ENCODE results near the gene BPI.

Gene BPI

GRCh38 chr20:38306379-38306778 is 2.4 kb downstream of the BPI start:
- H3K27ac ChIP-seq, result no peak overlapping the region
- no peak for TF ChIP-seq CTCF (IDR thresholded peaks at IDR 0.05; ENCODE audit: low read depth, low read length, missing control alignments)
- in situ Hi-C loops (cut with HindIII; ENCODE audit: low pct_ligation_motif_present, low sequenced_read_pairs), result no loop called here
- H3K4me3 ChIP-seq (ENCODE audit: low read depth, low read length), result no peak overlapping the region
- DNase-seq, result no peak
- H3K27me3 ChIP-seq (replicated peaks), result no peaks in the 10 kb centered on the region
- no peaks in the 10 kb centered on the region for H3K36me3 ChIP-seq (replicated peaks)

GRCh38 chr20:38307371-38308046 is 3.6 kb downstream of the BPI start:
- H3K27ac ChIP-seq, result peak overlapping the region; percentile 52
- H3K27me3 ChIP-seq (replicated peaks), result no peaks in the 10 kb centered on the region
- peak; percentile 67 for DNase-seq
- peak; percentile 10 for TF ChIP-seq CTCF (IDR thresholded peaks at IDR 0.05; ENCODE audit: low read depth, low read length, missing control alignments)
- in situ Hi-C loops (cut with HindIII; ENCODE audit: low pct_ligation_motif_present, low sequenced_read_pairs), result no loop called here
- no peaks in the 10 kb centered on the region for H3K36me3 ChIP-seq (replicated peaks)
- no peak overlapping the region for H3K4me3 ChIP-seq (ENCODE audit: low read depth, low read length)

GRCh38 chr20:38308047-38308438 is 4.1 kb downstream of the BPI start:
- DNase-seq, result no peak
- no peak overlapping the region for H3K4me3 ChIP-seq (ENCODE audit: low read depth, low read length)
- no peak for TF ChIP-seq CTCF (IDR thresholded peaks at IDR 0.05; ENCODE audit: low read depth, low read length, missing control alignments)
- no peaks in the 10 kb centered on the region for H3K36me3 ChIP-seq (replicated peaks)
- H3K27me3 ChIP-seq (replicated peaks), result no peaks in the 10 kb centered on the region
- in situ Hi-C loops (cut with HindIII; ENCODE audit: low pct_ligation_motif_present, low sequenced_read_pairs), result no loop called here
- H3K27ac ChIP-seq, result peak overlapping the region; percentile 52

GRCh38 chr20:38308447-38308846 is 4.5 kb downstream of the BPI start:
- no peaks in the 10 kb centered on the region for H3K27me3 ChIP-seq (replicated peaks)
- no peak for TF ChIP-seq CTCF (IDR thresholded peaks at IDR 0.05; ENCODE audit: low read depth, low read length, missing control alignments)
- H3K36me3 ChIP-seq (replicated peaks), result no peaks in the 10 kb centered on the region
- DNase-seq, result no peak
- in situ Hi-C loops (cut with HindIII; ENCODE audit: low pct_ligation_motif_present, low sequenced_read_pairs), result no loop called here
- no peak overlapping the region for H3K27ac ChIP-seq
- no peak overlapping the region for H3K4me3 ChIP-seq (ENCODE audit: low read depth, low read length)

- no peak for TF ChIP-seq CTCF (IDR thresholded peaks at IDR 0.05; ENCODE audit: low read depth, low read length, missing control alignments)
- no peak for DNase-seq
- Histone ChIP-seq H3K27me3 (replicated peaks) (no peaks in the 10 kb centered on the region), H3K36me3 (replicated peaks) (no peaks in the 10 kb centered on the region), H3K27ac (no peak overlapping the region), H3K4me3 (ENCODE audit: low read depth, low read length) (no peak overlapping the region)
- in situ Hi-C loops (cut with HindIII; ENCODE audit: low pct_ligation_motif_present, low sequenced_read_pairs), result no loop called here
These were observed 7.1 kb downstream of the BPI start for GRCh38 chr20:38311091-38311490.

GRCh38 chr20:38311491-38311890 is 7.5 kb downstream of the BPI start:
- TF ChIP-seq CTCF (IDR thresholded peaks at IDR 0.05; ENCODE audit: low read depth, low read length, missing control alignments), result no peak
- in situ Hi-C loops (cut with HindIII; ENCODE audit: low pct_ligation_motif_present, low sequenced_read_pairs), result no loop called here
- no peak overlapping the region for H3K4me3 ChIP-seq (ENCODE audit: low read depth, low read length)
- H3K36me3 ChIP-seq (replicated peaks), result no peaks in the 10 kb centered on the region
- H3K27me3 ChIP-seq (replicated peaks), result no peaks in the 10 kb centered on the region
- H3K27ac ChIP-seq, result no peak overlapping the region
- no peak for DNase-seq

Measured in brain microvascular endothelial cell (primary cell).